ENCODE data around the gene NDUFAF8.

NDUFAF8 gene

DNA sequence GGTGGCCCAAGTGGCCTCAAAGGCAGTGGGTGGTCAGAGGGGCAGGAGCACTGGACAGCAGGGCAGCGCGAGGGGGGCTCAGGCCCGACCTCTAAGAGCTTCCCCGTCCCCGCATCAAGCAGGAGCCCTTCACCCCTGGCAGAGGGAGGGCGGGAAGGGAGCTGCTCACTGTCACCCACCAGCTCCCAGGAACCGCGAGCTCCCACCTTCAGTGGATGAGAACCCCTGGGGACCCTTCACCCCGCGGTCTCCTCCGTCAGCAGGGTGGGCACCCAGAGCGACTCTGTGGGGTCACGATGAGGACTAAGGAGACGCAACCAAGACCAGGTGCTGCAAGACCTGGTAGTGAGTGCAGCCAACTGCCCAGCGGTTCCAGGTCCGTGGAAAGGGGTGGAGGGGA, 30.0 kb upstream of the NDUFAF8 start:
- DNase-seq (ENCODE audit: extremely low read depth, insufficient read length): no peak
- TF ChIP-seq, protein P1, sequence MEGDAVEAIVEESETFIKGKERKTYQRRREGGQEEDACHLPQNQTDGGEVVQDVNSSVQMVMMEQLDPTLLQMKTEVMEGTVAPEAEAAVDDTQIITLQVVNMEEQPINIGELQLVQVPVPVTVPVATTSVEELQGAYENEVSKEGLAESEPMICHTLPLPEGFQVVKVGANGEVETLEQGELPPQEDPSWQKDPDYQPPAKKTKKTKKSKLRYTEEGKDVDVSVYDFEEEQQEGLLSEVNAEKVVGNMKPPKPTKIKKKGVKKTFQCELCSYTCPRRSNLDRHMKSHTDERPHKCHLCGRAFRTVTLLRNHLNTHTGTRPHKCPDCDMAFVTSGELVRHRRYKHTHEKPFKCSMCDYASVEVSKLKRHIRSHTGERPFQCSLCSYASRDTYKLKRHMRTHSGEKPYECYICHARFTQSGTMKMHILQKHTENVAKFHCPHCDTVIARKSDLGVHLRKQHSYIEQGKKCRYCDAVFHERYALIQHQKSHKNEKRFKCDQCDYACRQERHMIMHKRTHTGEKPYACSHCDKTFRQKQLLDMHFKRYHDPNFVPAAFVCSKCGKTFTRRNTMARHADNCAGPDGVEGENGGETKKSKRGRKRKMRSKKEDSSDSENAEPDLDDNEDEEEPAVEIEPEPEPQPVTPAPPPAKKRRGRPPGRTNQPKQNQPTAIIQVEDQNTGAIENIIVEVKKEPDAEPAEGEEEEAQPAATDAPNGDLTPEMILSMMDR (IDR thresholded peaks at IDR 0.05; ENCODE audit: insufficient read depth, low read length, poor library complexity, severe bottlenecking): no peak
- Histone ChIP-seq H3K36me3 (ENCODE audit: control insufficient read depth, insufficient read depth, low read length) (peaks cover 1% of the 10 kb centered on the region), H3K27me3 (replicated peaks; ENCODE audit: control insufficient read depth, insufficient read depth, low read length) (no peaks in the 10 kb centered on the region), H3K4me3 (replicated peaks; ENCODE audit: low read depth, low read length) (no peak overlapping the region)

DNA sequence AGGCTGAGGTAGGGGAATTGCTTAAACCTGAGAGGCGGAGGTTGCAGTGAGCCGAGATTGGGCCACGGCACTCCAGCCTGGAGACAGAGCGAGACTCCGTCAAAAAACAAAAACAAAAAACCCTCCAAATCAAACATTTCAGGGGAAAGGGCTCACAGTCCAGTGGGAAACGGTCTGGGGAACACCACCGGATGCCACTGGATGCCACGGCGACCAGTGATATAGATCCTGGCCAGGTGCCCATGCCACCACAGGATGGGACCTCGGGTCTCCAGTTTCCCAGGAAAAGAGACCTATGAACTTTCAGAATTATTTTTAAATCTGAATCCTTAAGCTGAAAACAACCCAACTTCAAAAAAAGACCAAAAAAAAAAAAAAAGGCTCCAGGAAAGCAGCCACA, 28.7 kb upstream of the NDUFAF8 start:
- Histone ChIP-seq H3K36me3 (ENCODE audit: control insufficient read depth, insufficient read depth, low read length) (peaks cover 1% of the 10 kb centered on the region; the same call in 1 of the 2 replicates), H3K4me3 (replicated peaks; ENCODE audit: low read depth, low read length) (no peak overlapping the region), H3K27me3 (replicated peaks; ENCODE audit: control insufficient read depth, insufficient read depth, low read length) (no peaks in the 10 kb centered on the region)
- TF ChIP-seq, protein P1 (IDR thresholded peaks at IDR 0.05; ENCODE audit: insufficient read depth, low read length, poor library complexity, severe bottlenecking): no peak
- no peak for DNase-seq (ENCODE audit: extremely low read depth, insufficient read length)

DNA sequence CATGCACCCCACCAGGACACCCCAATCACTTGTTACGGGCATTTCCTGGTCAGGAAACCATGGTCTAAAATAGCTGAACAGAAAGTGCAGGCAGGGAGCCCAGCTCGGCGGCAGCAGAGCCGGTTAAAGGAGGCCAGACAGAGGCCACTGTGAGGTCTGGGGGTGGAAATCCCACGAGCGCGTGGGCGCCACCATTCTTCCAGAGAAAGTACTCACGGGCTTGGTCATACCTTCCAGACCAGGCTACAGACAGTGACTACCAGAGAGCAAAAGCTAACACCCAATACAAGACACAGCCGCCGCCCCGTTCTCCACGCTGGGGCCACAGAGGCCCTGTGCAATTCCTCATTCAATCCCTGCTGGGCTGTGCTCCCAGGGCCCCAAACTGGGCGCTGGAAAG, 28.2 kb upstream of the NDUFAF8 start:
- H3K4me3 ChIP-seq (replicated peaks; ENCODE audit: low read depth, low read length): no peak overlapping the region
- TF ChIP-seq, protein P1 (IDR thresholded peaks at IDR 0.05; ENCODE audit: insufficient read depth, low read length, poor library complexity, severe bottlenecking): no peak
- no peaks in the 10 kb centered on the region for H3K27me3 ChIP-seq (replicated peaks; ENCODE audit: control insufficient read depth, insufficient read depth, low read length)
- H3K36me3 ChIP-seq (ENCODE audit: control insufficient read depth, insufficient read depth, low read length): peaks cover 1% of the 10 kb centered on the region; the same call in 1 of the 2 replicates
- DNase-seq (ENCODE audit: extremely low read depth, insufficient read length): no peak

DNA sequence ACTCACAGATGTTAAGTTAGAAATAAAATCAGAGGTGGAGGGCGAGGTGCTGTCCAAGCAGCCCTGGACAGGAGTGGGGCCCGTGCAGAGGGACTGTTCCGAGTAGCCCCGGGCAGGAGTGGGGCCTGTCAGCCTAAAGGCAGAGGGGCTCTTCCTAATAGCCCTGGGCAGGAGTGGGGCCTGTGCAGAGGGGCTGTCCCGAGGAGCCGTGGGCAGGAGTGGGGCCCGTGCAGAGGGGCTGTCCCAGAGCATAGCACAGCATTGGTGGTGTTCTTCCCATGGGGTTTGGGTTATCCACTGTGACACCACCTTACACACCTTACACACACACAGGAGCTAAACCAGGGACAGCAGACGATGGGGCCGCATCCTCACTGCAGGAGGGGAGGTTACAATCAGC, 26.8 kb upstream of the NDUFAF8 start:
- no peaks in the 10 kb centered on the region for H3K27me3 ChIP-seq (replicated peaks; ENCODE audit: control insufficient read depth, insufficient read depth, low read length)
- peaks cover 1% of the 10 kb centered on the region; the same call in 1 of the 2 replicates for H3K36me3 ChIP-seq (ENCODE audit: control insufficient read depth, insufficient read depth, low read length)
- DNase-seq (ENCODE audit: extremely low read depth, insufficient read length): no peak
- H3K4me3 ChIP-seq (replicated peaks; ENCODE audit: low read depth, low read length): no peak overlapping the region
- TF ChIP-seq, protein P1 (IDR thresholded peaks at IDR 0.05; ENCODE audit: insufficient read depth, low read length, poor library complexity, severe bottlenecking): no peak

DNA sequence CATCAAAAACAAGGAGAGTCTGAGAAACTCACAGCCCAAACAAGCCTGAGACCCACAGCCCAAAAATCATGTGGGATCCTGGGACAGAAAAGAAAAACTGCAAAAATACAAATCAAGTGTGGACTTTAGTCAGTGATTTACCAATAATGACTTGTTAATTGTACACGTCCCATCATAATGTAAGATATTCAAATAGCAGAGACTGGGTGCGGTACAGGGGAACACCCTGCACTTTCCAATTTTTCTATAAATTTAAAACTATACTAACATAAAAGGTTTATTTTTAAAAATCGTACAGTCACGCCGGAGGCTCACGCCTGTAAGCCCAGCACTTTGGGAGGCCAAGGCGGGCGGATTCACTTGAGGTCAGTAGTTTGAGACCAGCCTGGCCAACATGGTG, 25.1 kb upstream of the NDUFAF8 start:
- peaks cover 4% of the 10 kb centered on the region for H3K36me3 ChIP-seq (ENCODE audit: control insufficient read depth, insufficient read depth, low read length)
- no peak overlapping the region for H3K4me3 ChIP-seq (replicated peaks; ENCODE audit: low read depth, low read length)
- H3K27me3 ChIP-seq (replicated peaks; ENCODE audit: control insufficient read depth, insufficient read depth, low read length): no peaks in the 10 kb centered on the region
- DNase-seq (ENCODE audit: extremely low read depth, insufficient read length): no peak
- TF ChIP-seq, protein P1 (IDR thresholded peaks at IDR 0.05; ENCODE audit: insufficient read depth, low read length, poor library complexity, severe bottlenecking): no peak

DNA sequence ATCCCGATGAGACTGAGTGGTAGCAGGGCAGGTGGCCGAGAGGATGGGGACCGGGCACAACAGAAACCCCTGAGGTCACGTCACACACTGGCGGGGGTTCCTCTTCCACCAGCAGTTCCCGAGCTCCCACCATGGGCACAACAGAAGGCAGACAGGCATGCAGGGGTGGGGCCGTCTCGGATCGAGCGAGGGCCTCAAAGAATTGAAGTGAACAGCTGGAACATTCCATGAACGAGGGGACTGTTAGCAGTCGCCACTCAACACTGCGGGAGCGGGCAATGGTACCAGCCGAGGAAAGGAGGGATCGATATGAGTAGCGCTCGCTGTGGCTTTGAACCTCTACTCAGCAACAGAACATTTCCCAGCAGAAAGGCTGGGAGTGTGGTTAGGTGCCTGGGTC, 21.6 kb upstream of the NDUFAF8 start:
- peaks cover 3% of the 10 kb centered on the region for H3K36me3 ChIP-seq (ENCODE audit: control insufficient read depth, insufficient read depth, low read length)
- no peak for DNase-seq (ENCODE audit: extremely low read depth, insufficient read length)
- no peaks in the 10 kb centered on the region for H3K27me3 ChIP-seq (replicated peaks; ENCODE audit: control insufficient read depth, insufficient read depth, low read length)
- H3K4me3 ChIP-seq (replicated peaks; ENCODE audit: low read depth, low read length): no peak overlapping the region
- TF ChIP-seq, protein P1 (IDR thresholded peaks at IDR 0.05; ENCODE audit: insufficient read depth, low read length, poor library complexity, severe bottlenecking): no peak

All from GM06990 (cell line).